SJCRH30 (cell line): ENCODE data around the gene VEPH1. TPM values are rescaled to one million over a fixed set of nuclear protein-coding genes. Genes with fewer than 3 reads are reported as not detected.
A peak's percentile ranks its signal among the peaks of the same experiment; 100 is the strongest.

ENCODE experiments used
- DNase-seq, 2 experiments: peaks; one replicate each; pipeline ENCODE4 v3.0.0-alpha.2; 2015 to 2020
- H3K27ac ChIP-seq: fragments of 250-450 bp; sonication (Bioruptor Pico); 2 replicates; pipeline ENCODE4 v1.5.1; 2020; ENCODE audit warnings: mild to moderate bottlenecking, moderate library complexity
- H3K27me3 ChIP-seq: fragments of 250-450 bp; sonication (Bioruptor Pico); 2 replicates; pipeline ENCODE4 v1.5.1; 2020; ENCODE audit warnings: mild to moderate bottlenecking, moderate library complexity
- H3K36me3 ChIP-seq: fragments of 250-450 bp; sonication (Bioruptor Pico); 2 replicates; pipeline ENCODE4 v1.5.1; 2020; ENCODE audit warnings: mild to moderate bottlenecking, moderate library complexity
- H3K4me1 ChIP-seq: fragments of 250-450 bp; sonication (Bioruptor Pico); 2 replicates; pipeline ENCODE4 v1.5.1; 2020; ENCODE audit warnings: mild to moderate bottlenecking, moderate library complexity
- H3K4me3 ChIP-seq: fragments of 250-450 bp; sonication (Bioruptor Pico); 2 replicates; pipeline ENCODE4 v1.5.1; 2020; ENCODE audit warnings: mild to moderate bottlenecking, moderate library complexity
- H3K9me3 ChIP-seq: fragments of 250-450 bp; sonication (Bioruptor Pico); replicated peaks from 2 replicates; pipeline ENCODE4 v1.5.1; 2020; ENCODE audit warnings: mild to moderate bottlenecking, moderate library complexity
- total RNA-seq: library from RNA; depleted of rRNA; stranded (reverse); fragments of >200 nt; shearing (Covaris generic); gene quantifications from 2 replicates; pipeline ENCODE4 v1.2.3, GENCODE V29; 2014

Gene VEPH1
- total RNA-seq, 1 experiment from 2014 or later: not detected

DNA sequence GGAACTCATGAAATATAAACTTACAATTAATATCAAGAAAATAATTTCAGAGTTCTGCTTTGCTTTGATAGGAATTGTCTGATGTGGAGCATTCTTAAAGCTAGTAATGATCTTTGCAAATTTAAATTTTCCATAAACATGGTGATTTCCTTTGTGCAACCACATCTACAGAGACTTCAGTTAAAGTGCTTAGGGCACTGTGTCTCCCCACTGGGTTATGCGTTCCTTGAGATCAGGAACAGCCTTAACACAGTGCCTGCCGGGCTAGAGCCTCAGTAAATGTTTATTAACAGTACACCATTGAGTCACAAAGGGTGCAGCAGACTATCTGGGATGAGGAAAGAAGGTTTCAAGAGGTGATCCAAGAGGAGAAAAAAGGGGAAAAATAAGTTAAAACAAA lies 235.2 kb downstream of the VEPH1 start:
- Histone ChIP-seq H3K27me3 (no peaks in the 10 kb centered on the region; the same call in 1 of the 2 replicates), H3K4me1 (peaks cover 6% of the 10 kb centered on the region), H3K27ac (no peak overlapping the region), H3K9me3 (no peaks in the 10 kb centered on the region), H3K4me3 (no peak overlapping the region), H3K36me3 (no peaks in the 10 kb centered on the region)
- no peak for DNase-seq

DNA sequence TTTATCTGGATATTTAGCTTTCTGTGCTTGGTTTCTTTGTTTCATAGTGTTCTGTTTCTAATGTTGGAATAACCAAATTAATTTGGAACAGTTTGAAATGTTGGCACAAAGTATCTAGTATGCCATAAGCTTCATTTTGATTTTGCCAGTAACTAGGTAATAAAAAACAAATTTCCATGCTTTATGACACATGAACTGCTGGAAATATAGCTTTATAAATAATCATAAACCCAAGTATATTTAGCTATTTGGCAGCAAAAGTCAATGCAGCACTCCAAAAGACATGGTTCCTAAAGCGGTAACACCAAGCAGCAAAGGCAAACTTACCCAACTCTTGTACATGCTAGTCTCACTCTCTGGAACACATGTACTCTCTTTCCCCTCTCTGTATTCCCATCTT lies 237.3 kb downstream of the VEPH1 start:
- Histone ChIP-seq H3K4me3 (no peak overlapping the region), H3K4me1 (peaks cover 12% of the 10 kb centered on the region)
- DNase-seq: no peak

GRCh38 chr3:157263027-157263426 lies 240.2 kb downstream of the VEPH1 start:
- Histone ChIP-seq H3K27ac (peak overlapping the region; percentile 50), H3K4me1 (peaks cover 12% of the 10 kb centered on the region), H3K9me3 (no peaks in the 10 kb centered on the region), H3K4me3 (no peak overlapping the region), H3K36me3 (no peaks in the 10 kb centered on the region), H3K27me3 (no peaks in the 10 kb centered on the region; the same call in 1 of the 2 replicates)
- peak in 1 of 2 experiments; percentile 17 for DNase-seq

More for the DNA sequence above, 237.3 kb downstream of the VEPH1 start:
- Histone ChIP-seq H3K27ac (no peak overlapping the region), H3K36me3 (no peaks in the 10 kb centered on the region), H3K27me3 (no peaks in the 10 kb centered on the region; the same call in 1 of the 2 replicates), H3K9me3 (no peaks in the 10 kb centered on the region)

- no peak overlapping the region for H3K27ac ChIP-seq
- no peaks in the 10 kb centered on the region for H3K9me3 ChIP-seq
- H3K36me3 ChIP-seq: no peaks in the 10 kb centered on the region
- H3K4me1 ChIP-seq: peaks cover 12% of the 10 kb centered on the region
- DNase-seq: no peak
- no peak overlapping the region for H3K4me3 ChIP-seq
- H3K27me3 ChIP-seq: no peaks in the 10 kb centered on the region; the same call in 1 of the 2 replicates
These were observed 242.2 kb downstream of the VEPH1 start for GRCh38 chr3:157261000-157261399.

DNA sequence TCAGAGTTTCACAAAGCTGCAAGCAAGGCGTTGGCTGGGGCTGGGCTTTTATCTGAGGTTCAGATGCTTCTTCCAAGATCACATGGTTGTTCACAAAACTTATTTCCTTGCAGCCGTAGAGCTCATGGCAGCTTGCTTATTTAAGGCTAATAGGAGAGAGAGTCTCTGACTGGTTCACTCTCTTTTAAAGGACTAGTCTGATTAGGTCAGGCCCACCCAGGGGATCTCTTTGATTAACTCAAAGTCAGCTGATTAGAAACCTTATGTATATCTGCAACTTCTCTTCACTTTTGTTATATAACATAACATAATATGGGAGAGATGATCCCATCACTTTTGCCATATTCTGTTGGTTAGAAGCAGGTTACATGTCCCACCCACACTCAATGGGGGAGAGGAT lies 243.4 kb downstream of the VEPH1 start:
- Histone ChIP-seq H3K27me3 (no peaks in the 10 kb centered on the region; the same call in 1 of the 2 replicates), H3K4me1 (peaks cover 12% of the 10 kb centered on the region), H3K36me3 (no peaks in the 10 kb centered on the region), H3K9me3 (no peaks in the 10 kb centered on the region), H3K27ac (no peak overlapping the region), H3K4me3 (no peak overlapping the region)
- DNase-seq: no peak

DNA sequence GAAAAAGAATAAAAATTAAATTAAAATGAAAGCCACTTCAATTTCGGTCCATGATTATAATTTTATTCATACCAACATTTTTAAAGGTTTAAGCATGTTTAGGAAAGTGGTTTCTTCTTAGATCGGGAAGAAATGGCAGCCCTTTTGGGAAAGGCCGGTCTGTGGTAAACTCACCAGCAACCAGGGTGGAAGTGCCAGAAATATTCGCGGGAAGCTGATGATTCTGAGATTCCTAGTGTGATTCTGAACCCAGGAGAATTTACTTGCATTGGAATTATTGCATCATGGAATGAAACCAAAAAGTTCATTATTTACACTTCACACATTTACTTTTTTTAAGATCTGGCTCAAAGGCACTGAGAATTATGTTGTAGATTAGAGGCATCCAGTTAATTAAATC lies 246.1 kb downstream of the VEPH1 start:
- Histone ChIP-seq H3K27me3 (no peaks in the 10 kb centered on the region), H3K27ac (no peak overlapping the region), H3K36me3 (no peaks in the 10 kb centered on the region), H3K4me3 (no peak overlapping the region), H3K9me3 (no peaks in the 10 kb centered on the region), H3K4me1 (no peaks in the 10 kb centered on the region)
- DNase-seq: no peak

GRCh38 chr3:157255797-157256196 lies 247.4 kb downstream of the VEPH1 start:
- H3K4me3 ChIP-seq: no peak overlapping the region
- no peaks in the 10 kb centered on the region for H3K36me3 ChIP-seq
- H3K27ac ChIP-seq: no peak overlapping the region
- H3K27me3 ChIP-seq: no peaks in the 10 kb centered on the region
- DNase-seq: no peak
- no peaks in the 10 kb centered on the region for H3K4me1 ChIP-seq
- H3K9me3 ChIP-seq: no peaks in the 10 kb centered on the region

- Histone ChIP-seq H3K27me3 (no peaks in the 10 kb centered on the region), H3K4me3 (no peak overlapping the region), H3K27ac (no peak overlapping the region), H3K36me3 (no peaks in the 10 kb centered on the region), H3K4me1 (peaks cover 11% of the 10 kb centered on the region), H3K9me3 (no peaks in the 10 kb centered on the region)
- DNase-seq: no peak
These were observed 251.5 kb downstream of the VEPH1 start for GRCh38 chr3:157251685-157252084.

DNA sequence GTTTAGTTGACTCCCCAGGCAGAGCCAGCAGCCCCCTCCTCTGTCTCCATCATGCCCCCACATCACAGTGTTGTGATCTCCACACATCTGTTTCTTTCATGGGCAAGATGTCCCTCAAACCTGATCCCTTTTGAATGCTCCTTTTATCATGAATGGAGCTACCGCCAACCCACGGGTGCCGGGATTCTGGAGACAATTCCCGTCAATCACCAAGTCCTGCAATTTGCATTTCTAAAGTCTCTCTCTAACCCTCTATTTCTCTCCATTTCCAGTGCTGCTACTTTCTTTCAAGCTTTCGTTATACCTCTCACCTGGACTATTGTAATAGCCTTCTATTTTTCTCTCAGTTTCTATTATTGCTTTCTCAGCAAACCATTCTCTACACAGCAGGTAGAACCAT lies 253.6 kb downstream of the VEPH1 start:
- no peak for DNase-seq
- H3K27ac ChIP-seq: no peak overlapping the region
- H3K9me3 ChIP-seq: no peaks in the 10 kb centered on the region
- no peaks in the 10 kb centered on the region for H3K36me3 ChIP-seq
- peaks cover 11% of the 10 kb centered on the region for H3K4me1 ChIP-seq
- no peaks in the 10 kb centered on the region for H3K27me3 ChIP-seq
- H3K4me3 ChIP-seq: no peak overlapping the region

DNA sequence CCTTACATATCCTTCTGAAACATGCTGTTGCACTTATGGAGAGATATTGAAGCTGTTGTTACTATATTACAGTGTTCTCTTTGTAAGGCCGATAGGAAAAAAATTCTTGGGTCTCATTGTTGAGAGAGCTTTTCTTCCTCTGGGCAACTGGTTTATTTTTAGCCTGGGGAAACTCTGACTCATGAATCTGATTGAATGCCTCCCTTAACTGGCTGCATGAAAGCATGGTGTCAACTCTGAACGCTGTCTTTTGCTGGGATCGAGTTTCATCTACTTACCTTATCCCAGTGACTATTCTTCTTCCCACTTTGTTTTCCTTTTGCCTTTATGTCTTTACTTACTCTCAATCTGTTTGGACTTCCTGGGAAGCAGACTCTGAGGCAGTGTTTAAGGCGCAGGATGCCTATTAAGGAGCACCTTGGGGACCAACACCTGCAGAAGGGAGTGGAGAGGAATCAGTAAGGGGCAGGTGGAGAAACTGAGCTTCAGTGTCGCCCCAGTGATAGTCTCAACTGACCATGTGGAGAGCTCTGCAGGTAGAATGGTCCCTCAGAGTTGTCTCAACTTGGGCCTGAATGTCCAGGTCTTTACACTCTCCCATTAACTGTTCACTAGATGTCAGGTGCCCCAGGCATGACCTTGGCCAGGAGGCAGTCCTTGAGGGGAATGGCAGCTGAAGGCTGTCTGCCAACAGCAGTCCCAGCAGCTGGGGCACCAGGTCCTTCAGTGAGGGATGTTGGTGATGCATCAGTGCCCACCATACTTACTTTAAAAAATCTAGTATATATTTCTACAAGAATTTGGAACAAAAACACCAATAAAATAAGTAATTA lies 254.4 kb downstream of the VEPH1 start:
- DNase-seq: peak; percentile 22 to 70
- Histone ChIP-seq H3K4me1 (peaks cover 11% of the 10 kb centered on the region), H3K36me3 (no peaks in the 10 kb centered on the region), H3K9me3 (no peaks in the 10 kb centered on the region), H3K4me3 (no peak overlapping the region), H3K27me3 (no peaks in the 10 kb centered on the region), H3K27ac (0 out of 2 replicates have a peak overlapping the region, but pooled peaks have one; percentile 6)

DNA sequence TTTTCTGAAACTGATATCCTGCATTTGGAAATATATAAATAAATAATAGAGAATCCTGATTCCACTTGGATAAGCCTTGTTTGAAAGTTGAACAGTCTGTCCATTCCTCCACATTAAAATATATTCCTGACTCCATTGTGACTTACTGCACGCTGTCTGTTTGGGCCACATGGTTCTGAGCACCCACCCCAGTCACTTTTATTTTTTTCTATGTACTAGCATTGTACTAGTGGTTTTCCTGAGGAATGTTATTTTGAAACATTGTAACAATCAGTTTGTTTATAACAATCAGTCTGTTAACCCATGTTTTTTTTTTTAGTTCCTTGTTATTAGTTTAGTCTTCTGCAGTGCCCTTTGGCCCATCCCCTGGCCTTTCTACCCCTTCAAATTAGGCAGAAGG lies 255.8 kb downstream of the VEPH1 start:
- Histone ChIP-seq H3K27me3 (no peaks in the 10 kb centered on the region), H3K36me3 (no peaks in the 10 kb centered on the region), H3K4me1 (peaks cover 11% of the 10 kb centered on the region), H3K9me3 (no peaks in the 10 kb centered on the region), H3K4me3 (no peak overlapping the region), H3K27ac (no peak overlapping the region)
- no peak for DNase-seq

- H3K36me3 ChIP-seq: no peaks in the 10 kb centered on the region
These were observed 260.4 kb downstream of the VEPH1 start for GRCh38 chr3:157242836-157243235.

DNA sequence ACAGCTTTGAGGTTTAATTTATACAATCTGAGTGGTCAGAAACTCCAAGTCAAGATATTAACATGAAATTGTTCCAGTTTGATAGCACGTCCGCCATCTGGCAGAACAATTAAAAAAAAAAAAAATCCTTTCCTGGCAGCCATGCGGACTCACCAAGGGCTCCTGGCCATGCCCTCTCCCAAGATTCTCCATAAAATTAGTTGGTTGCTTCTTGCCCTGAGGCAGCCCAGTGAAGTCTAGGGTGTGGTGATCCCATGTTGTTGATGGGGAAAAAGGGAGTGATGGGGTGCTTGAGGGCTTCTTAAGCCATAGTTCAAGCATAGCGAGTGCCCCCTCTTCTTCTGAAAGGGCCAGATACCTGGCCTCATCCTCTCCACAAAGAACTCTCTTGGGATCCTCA lies 261.6 kb downstream of the VEPH1 start:
- H3K27ac ChIP-seq: no peak overlapping the region
- H3K4me3 ChIP-seq: no peak overlapping the region
- no peaks in the 10 kb centered on the region for H3K9me3 ChIP-seq

More at GRCh38 chr3:157242836-157243235, 260.4 kb downstream of the VEPH1 start:
- no peak overlapping the region for H3K4me3 ChIP-seq
- peaks cover 5% of the 10 kb centered on the region; the same call in 1 of the 2 replicates for H3K4me1 ChIP-seq
- H3K27me3 ChIP-seq: no peaks in the 10 kb centered on the region
- DNase-seq: no peak
- no peak overlapping the region for H3K27ac ChIP-seq
- no peaks in the 10 kb centered on the region for H3K9me3 ChIP-seq

GRCh38 chr3:157240408-157240807 lies 262.8 kb downstream of the VEPH1 start:
- peaks cover 5% of the 10 kb centered on the region; the same call in 1 of the 2 replicates for H3K4me1 ChIP-seq
- H3K9me3 ChIP-seq: no peaks in the 10 kb centered on the region

More for the DNA sequence above, 261.6 kb downstream of the VEPH1 start:
- H3K27me3 ChIP-seq: no peaks in the 10 kb centered on the region
- no peak for DNase-seq
- peaks cover 5% of the 10 kb centered on the region; the same call in 1 of the 2 replicates for H3K4me1 ChIP-seq
- no peaks in the 10 kb centered on the region for H3K36me3 ChIP-seq

DNA sequence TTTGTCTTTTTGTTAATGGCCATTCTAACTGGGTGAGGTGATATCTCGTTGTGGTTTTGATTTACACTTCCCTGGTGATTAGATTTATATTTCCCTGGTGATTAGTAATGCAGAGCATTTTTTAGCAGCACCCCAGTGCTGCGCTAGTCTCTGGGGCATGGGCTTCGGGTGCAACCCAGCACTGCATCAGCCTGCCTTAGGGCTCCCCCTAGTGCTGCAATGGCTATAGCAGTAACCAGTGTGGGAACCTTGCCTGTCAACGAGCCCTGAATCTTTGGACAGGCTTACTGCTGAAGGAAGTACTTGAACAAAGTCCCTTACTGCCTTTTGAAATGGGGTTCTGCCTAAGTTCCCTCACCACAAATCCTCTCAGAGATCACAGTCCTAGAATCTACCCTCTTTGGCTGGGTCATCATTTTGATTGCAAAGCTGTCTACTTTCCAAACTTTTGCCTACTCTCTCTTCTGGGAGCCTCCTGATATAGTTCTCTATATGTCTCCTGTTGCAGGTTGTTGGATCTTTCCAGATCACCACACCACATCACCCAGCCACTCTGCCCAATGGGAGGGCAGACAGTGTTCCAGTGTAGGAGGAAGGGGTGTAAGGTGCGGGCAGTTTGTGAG lies 264.0 kb downstream of the VEPH1 start:
- no peaks in the 10 kb centered on the region for H3K27me3 ChIP-seq
- peak; percentile 75 to 78 for DNase-seq

More at GRCh38 chr3:157240408-157240807, 262.8 kb downstream of the VEPH1 start:
- Histone ChIP-seq H3K27ac (no peak overlapping the region), H3K4me3 (no peak overlapping the region), H3K27me3 (no peaks in the 10 kb centered on the region), H3K36me3 (no peaks in the 10 kb centered on the region)
- DNase-seq: no peak

More for the DNA sequence above, 264.0 kb downstream of the VEPH1 start:
- H3K36me3 ChIP-seq: no peaks in the 10 kb centered on the region
- H3K4me3 ChIP-seq: no peak overlapping the region
- H3K4me1 ChIP-seq: peaks cover 5% of the 10 kb centered on the region; the same call in 1 of the 2 replicates
- H3K27ac ChIP-seq: peak overlapping the region; percentile 54
- H3K9me3 ChIP-seq: no peaks in the 10 kb centered on the region
